Measurements from ENCODE around the gene MALL.
A peak's percentile ranks its signal among the peaks of the same experiment; 100 is the strongest.
"Not testable (repeated sequence)": the region's sequence is repeated elsewhere in the genome, so short reads cannot be mapped to it uniquely, and the experiment has no call there.

MALL gene

GRCh38 chr2:110115291-110116032 lies at the start of gene MALL:
Gene MALL, minus strand, starts transcription at chr2:110115822. Its CDS starts 30 bp downstream, at chr2:110115792.
- no peak for DNase-seq (ENCODE audit: low read depth)

GRCh38 chr2:110157153-110157793 lies 41.7 kb upstream of the MALL start:
- peak; percentile 44 for DNase-seq (ENCODE audit: low read depth)

- not testable (repeated sequence) for DNase-seq (ENCODE audit: low read depth)
These were observed 39.2 kb upstream of the MALL start for GRCh38 chr2:110154828-110155227.

- not testable (repeated sequence) for DNase-seq (ENCODE audit: low read depth)
These were observed 38.6 kb upstream of the MALL start for GRCh38 chr2:110154188-110154587.

GRCh38 chr2:110153416-110153815 lies 37.8 kb upstream of the MALL start:
- DNase-seq (ENCODE audit: low read depth): no peak

- no peak for DNase-seq (ENCODE audit: low read depth)
These were observed 37.3 kb upstream of the MALL start for GRCh38 chr2:110152943-110153342.

GRCh38 chr2:110149330-110150220 lies 34.0 kb upstream of the MALL start:
- peak; percentile 20 for DNase-seq (ENCODE audit: low read depth)

GRCh38 chr2:110146945-110147332 lies 31.3 kb upstream of the MALL start:
- DNase-seq (ENCODE audit: low read depth): no peak

- DNase-seq (ENCODE audit: low read depth): no peak
These were observed 30.7 kb upstream of the MALL start for GRCh38 chr2:110146183-110146944.

GRCh38 chr2:110143982-110144381 lies 28.4 kb upstream of the MALL start:
- no peak for DNase-seq (ENCODE audit: low read depth)

- no peak for DNase-seq (ENCODE audit: low read depth)
These were observed 24.8 kb upstream of the MALL start for GRCh38 chr2:110140401-110140800.

- no peak for DNase-seq (ENCODE audit: low read depth)
These were observed 18.4 kb upstream of the MALL start for GRCh38 chr2:110134025-110134424.

- DNase-seq (ENCODE audit: low read depth): no peak
These were observed 15.5 kb upstream of the MALL start for GRCh38 chr2:110131166-110131565.

- DNase-seq (ENCODE audit: low read depth): no peak
These were observed 15.1 kb upstream of the MALL start for GRCh38 chr2:110130757-110131156.

GRCh38 chr2:110126906-110127305 lies 11.3 kb upstream of the MALL start:
- no peak for DNase-seq (ENCODE audit: low read depth)

- DNase-seq (ENCODE audit: low read depth): no peak
These were observed 10.6 kb upstream of the MALL start for GRCh38 chr2:110126086-110126773.

GRCh38 chr2:110124939-110125691 lies 9.5 kb upstream of the MALL start:
- no peak for DNase-seq (ENCODE audit: low read depth)

GRCh38 chr2:110124038-110124825 lies 8.6 kb upstream of the MALL start:
- no peak for DNase-seq (ENCODE audit: low read depth)

- no peak for DNase-seq (ENCODE audit: low read depth)
These were observed 6.0 kb upstream of the MALL start for GRCh38 chr2:110121592-110121991.

GRCh38 chr2:110121052-110121334 lies 5.4 kb upstream of the MALL start:
- no peak for DNase-seq (ENCODE audit: low read depth)

Measured in GM04504 (cell line).